Measurements from ENCODE around the gene ADAMTS4.

ADAMTS4 gene

GRCh38 chr1:161177112-161177935 lies 21.5 kb downstream of the ADAMTS4 start, which contains the start of gene B4GALT3:
B4GALT3 (minus strand) TSS chr1:161177507; CDS start chr1:161176060, 1,447 bp downstream.
- DNase-seq (ENCODE audit: insufficient read length, low spot score), result peak; percentile 88

GRCh38 chr1:161176468-161177111 lies 22.3 kb downstream of the ADAMTS4 start:
- FAIRE-seq (no peak), DNase-seq (ENCODE audit: insufficient read length, low spot score) (no peak)
- TF ChIP-seq POLR2A (IDR thresholded peaks at IDR 0.05; ENCODE audit: low read depth, low read length), result no peak

More at GRCh38 chr1:161177112-161177935, 21.5 kb downstream of the ADAMTS4 start, which contains the start of gene B4GALT3:
- no peak for FAIRE-seq
- peak; percentile 98 for TF ChIP-seq POLR2A (IDR thresholded peaks at IDR 0.05; ENCODE audit: low read depth, low read length)

- TF ChIP-seq POLR2A (IDR thresholded peaks at IDR 0.05; ENCODE audit: low read depth, low read length), result no peak
- FAIRE-seq, result no peak
These were observed 22.9 kb downstream of the ADAMTS4 start for GRCh38 chr1:161175771-161176453.

GRCh38 chr1:161174911-161175310 lies 23.9 kb downstream of the ADAMTS4 start:
- no peak for TF ChIP-seq POLR2A (IDR thresholded peaks at IDR 0.05; ENCODE audit: low read depth, low read length)
- no peak for FAIRE-seq

More at GRCh38 chr1:161175771-161176453, 22.9 kb downstream of the ADAMTS4 start:
- DNase-seq (ENCODE audit: insufficient read length, low spot score), result no peak

GRCh38 chr1:161173711-161174110 lies 25.1 kb downstream of the ADAMTS4 start:
- no peak for TF ChIP-seq POLR2A (IDR thresholded peaks at IDR 0.05; ENCODE audit: low read depth, low read length)

More at GRCh38 chr1:161174911-161175310, 23.9 kb downstream of the ADAMTS4 start:
- no peak for DNase-seq (ENCODE audit: insufficient read length, low spot score)

GRCh38 chr1:161172776-161173376 lies 26.0 kb downstream of the ADAMTS4 start:
- TF ChIP-seq POLR2A (IDR thresholded peaks at IDR 0.05; ENCODE audit: low read depth, low read length), result no peak
- FAIRE-seq, result no peak
- DNase-seq (ENCODE audit: insufficient read length, low spot score), result no peak

More at GRCh38 chr1:161173711-161174110, 25.1 kb downstream of the ADAMTS4 start:
- FAIRE-seq (no peak), DNase-seq (ENCODE audit: insufficient read length, low spot score) (no peak)

- DNase-seq (ENCODE audit: insufficient read length, low spot score) (no peak), FAIRE-seq (no peak)
- no peak for TF ChIP-seq POLR2A (IDR thresholded peaks at IDR 0.05; ENCODE audit: low read depth, low read length)
These were observed 26.5 kb downstream of the ADAMTS4 start for GRCh38 chr1:161172349-161172748.

- no peak for TF ChIP-seq POLR2A (IDR thresholded peaks at IDR 0.05; ENCODE audit: low read depth, low read length)
- DNase-seq (ENCODE audit: insufficient read length, low spot score), result no peak
- FAIRE-seq, result no peak
These were observed 27.2 kb downstream of the ADAMTS4 start for GRCh38 chr1:161171696-161172095.

- TF ChIP-seq POLR2A (IDR thresholded peaks at IDR 0.05; ENCODE audit: low read depth, low read length), result no peak
- FAIRE-seq (no peak), DNase-seq (ENCODE audit: insufficient read length, low spot score) (no peak)
These were observed 27.7 kb downstream of the ADAMTS4 start for GRCh38 chr1:161171191-161171590.

- DNase-seq (ENCODE audit: insufficient read length, low spot score) (no peak), FAIRE-seq (no peak)
- no peak for TF ChIP-seq POLR2A (IDR thresholded peaks at IDR 0.05; ENCODE audit: low read depth, low read length)
These were observed 29.9 kb downstream of the ADAMTS4 start for GRCh38 chr1:161168906-161169305.

GRCh38 chr1:161166669-161167548 lies 31.9 kb downstream of the ADAMTS4 start:
- no peak for TF ChIP-seq POLR2A (IDR thresholded peaks at IDR 0.05; ENCODE audit: low read depth, low read length)
- DNase-seq (ENCODE audit: insufficient read length, low spot score), result no peak
- no peak for FAIRE-seq

GRCh38 chr1:161165742-161166668 lies 32.8 kb downstream of the ADAMTS4 start, which contains the start of gene PPOX:
PPOX (plus strand) TSS chr1:161166426; CDS start chr1:161166848, 422 bp downstream.
- DNase-seq (ENCODE audit: insufficient read length, low spot score) (peak; percentile 89), FAIRE-seq (no peak)
- TF ChIP-seq POLR2A (IDR thresholded peaks at IDR 0.05; ENCODE audit: low read depth, low read length), result peak; percentile 75

Data from H54 (cell line).